Endothelial cell of umbilical vein (primary cell): ENCODE results near the gene LEP.

ENCODE experiments used
- EZH2 ChIP-seq: IDR thresholded peaks from 2 replicates; pipeline ENCODE4 v1.6.1; 2012; ENCODE audit warnings: borderline replicate concordance, low read depth, mild to moderate bottlenecking, moderate library complexity, low read length, inconsistent platforms; ENCODE audit not compliant: severe bottlenecking
- JUN ChIP-seq: IDR thresholded peaks from 2 replicates; pipeline ENCODE4 v1.6.1; 2011; ENCODE audit warnings: borderline replicate concordance, low read depth; ENCODE audit not compliant: insufficient read length, insufficient read depth
- MYC ChIP-seq: IDR thresholded peaks from one replicate; pipeline ENCODE4 v1.6.1; 2011; ENCODE audit warnings: mild to moderate bottlenecking, low read depth, low read length
- POLR2A ChIP-seq: IDR thresholded peaks from 2 replicates; pipeline ENCODE4 v1.6.1; 2012; ENCODE audit warnings: low read depth, mild to moderate bottlenecking, control low read depth, low read length
- POLR2AphosphoS5 ChIP-seq: IDR thresholded peaks from 2 replicates; pipeline ENCODE4 v1.6.1; 2012; ENCODE audit warnings: low read depth, mild to moderate bottlenecking, control low read depth, low read length, moderate library complexity; ENCODE audit not compliant: insufficient read depth
- TF ChIP-seq, protein P1 (sequence below), 2 donors: IDR thresholded peaks; 1 replicate in 1 of 2; 2 replicates in 1 of 2; pipeline ENCODE4 v1.5.1; 2011; ENCODE audit warnings: low read length in 2 of 2, mild to moderate bottlenecking in 2 of 2, moderate library complexity in 2 of 2, control low read depth in 1 of 2, inconsistent platforms in 1 of 2, low read depth in 1 of 2; ENCODE audit not compliant: insufficient read depth in 1 of 2; ENCODE audit errors: extremely low read depth in 1 of 2

DNA sequence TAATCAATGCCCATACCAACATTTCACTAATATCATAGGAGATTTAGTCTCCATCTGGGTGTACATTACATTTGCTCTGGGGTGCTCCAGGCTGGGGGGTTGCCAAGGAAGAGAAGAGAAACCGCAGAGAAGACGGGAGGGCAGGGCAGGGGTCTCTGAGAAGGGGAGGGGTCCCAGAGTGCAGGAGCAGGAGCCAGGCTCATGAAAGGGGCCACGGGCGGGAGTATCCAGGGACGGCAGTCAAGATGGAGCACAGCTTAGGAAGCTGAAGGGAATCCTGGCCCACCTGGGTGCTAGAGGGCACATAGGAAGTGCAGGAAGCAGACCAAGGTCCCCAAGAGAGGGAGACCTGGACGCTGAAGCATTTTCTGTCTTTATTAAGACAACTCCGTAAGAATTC is 2.2 kb downstream of the LEP start:
- TF ChIP-seq, protein P1, sequence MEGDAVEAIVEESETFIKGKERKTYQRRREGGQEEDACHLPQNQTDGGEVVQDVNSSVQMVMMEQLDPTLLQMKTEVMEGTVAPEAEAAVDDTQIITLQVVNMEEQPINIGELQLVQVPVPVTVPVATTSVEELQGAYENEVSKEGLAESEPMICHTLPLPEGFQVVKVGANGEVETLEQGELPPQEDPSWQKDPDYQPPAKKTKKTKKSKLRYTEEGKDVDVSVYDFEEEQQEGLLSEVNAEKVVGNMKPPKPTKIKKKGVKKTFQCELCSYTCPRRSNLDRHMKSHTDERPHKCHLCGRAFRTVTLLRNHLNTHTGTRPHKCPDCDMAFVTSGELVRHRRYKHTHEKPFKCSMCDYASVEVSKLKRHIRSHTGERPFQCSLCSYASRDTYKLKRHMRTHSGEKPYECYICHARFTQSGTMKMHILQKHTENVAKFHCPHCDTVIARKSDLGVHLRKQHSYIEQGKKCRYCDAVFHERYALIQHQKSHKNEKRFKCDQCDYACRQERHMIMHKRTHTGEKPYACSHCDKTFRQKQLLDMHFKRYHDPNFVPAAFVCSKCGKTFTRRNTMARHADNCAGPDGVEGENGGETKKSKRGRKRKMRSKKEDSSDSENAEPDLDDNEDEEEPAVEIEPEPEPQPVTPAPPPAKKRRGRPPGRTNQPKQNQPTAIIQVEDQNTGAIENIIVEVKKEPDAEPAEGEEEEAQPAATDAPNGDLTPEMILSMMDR (IDR thresholded peaks at IDR 0.05; ENCODE audit: extremely low read depth in 1 of 2, insufficient read depth in 1 of 2, low read depth in 1 of 2, low read length in 2 of 2) = no peak
- TF ChIP-seq POLR2A (no peak), MYC (no peak), POLR2AphosphoS5 (no peak), EZH2 (no peak), JUN (no peak)
